HEK293 (cell line): Measurements from ENCODE around the gene NUP54.

Experiments
- GLI4 ChIP-seq: fragments of 450-650 bp; formaldehyde crosslinking; IDR thresholded peaks from 2 replicates; pipeline ENCODE4 v1.5.1; 2016; ENCODE audit warnings: missing biosample characterization, missing genetic modification characterization
- GLIS1 ChIP-seq: fragments of 450-650 bp; formaldehyde crosslinking; IDR thresholded peaks from 2 replicates; pipeline ENCODE4 v1.5.1; 2016; ENCODE audit warnings: missing biosample characterization, missing genetic modification characterization
- GLIS2 ChIP-seq: fragments of 450-650 bp; formaldehyde crosslinking; IDR thresholded peaks from 2 replicates; pipeline ENCODE4 v1.5.1; 2016; ENCODE audit warnings: missing biosample characterization, missing genetic modification characterization
- MYNN ChIP-seq: fragments of 450-650 bp; formaldehyde crosslinking; IDR thresholded peaks from 2 replicates; pipeline ENCODE4 v1.5.1; 2016; ENCODE audit warnings: missing biosample characterization, missing genetic modification characterization, borderline replicate concordance
- PATZ1 ChIP-seq: fragments of 450-650 bp; formaldehyde crosslinking; IDR thresholded peaks from 2 replicates; pipeline ENCODE4 v1.5.1; 2016; ENCODE audit warnings: missing biosample characterization, missing genetic modification characterization
- PBX3 ChIP-seq: sonication (generic); formaldehyde crosslinking; IDR thresholded peaks from 2 replicates; pipeline ENCODE4 v1.8.1; 2022; ENCODE audit warnings: mild to moderate bottlenecking, moderate library complexity, missing genetic modification reagents
- PRDM1 ChIP-seq: fragments of 450-650 bp; formaldehyde crosslinking; IDR thresholded peaks from 2 replicates; pipeline ENCODE4; 2016; ENCODE audit warnings: missing biosample characterization, missing genetic modification characterization
- PRDM4 ChIP-seq: fragments of 450-650 bp; formaldehyde crosslinking; IDR thresholded peaks from 2 replicates; pipeline ENCODE4 v1.5.1; 2017; ENCODE audit warnings: missing biosample characterization, missing genetic modification characterization
- REPIN1 ChIP-seq: fragments of 450-650 bp; formaldehyde crosslinking; IDR thresholded peaks from 2 replicates; pipeline ENCODE4 v1.5.1; 2017; ENCODE audit warnings: missing biosample characterization, missing genetic modification characterization, low read depth
- ZBTB11 ChIP-seq: fragments of 450-650 bp; formaldehyde crosslinking; conservative IDR thresholded peaks from 2 replicates; pipeline ENCODE4 v1.5.1; 2016; ENCODE audit warnings: low read depth, missing biosample characterization, missing genetic modification characterization
- ZBTB8A ChIP-seq: fragments of 450-650 bp; formaldehyde crosslinking; IDR thresholded peaks from 2 replicates; pipeline ENCODE4 v1.5.1; 2016; ENCODE audit warnings: missing biosample characterization, missing genetic modification characterization
- ZIC2 ChIP-seq: fragments of 450-650 bp; formaldehyde crosslinking; IDR thresholded peaks from 2 replicates; pipeline ENCODE4 v1.5.1; 2016; ENCODE audit warnings: missing biosample characterization, missing genetic modification characterization
- ZNF184 ChIP-seq: fragments of 450-650 bp; IDR thresholded peaks from 2 replicates; pipeline ENCODE4 v1.5.1; 2018; ENCODE audit warnings: missing biosample characterization, mild to moderate bottlenecking, missing genetic modification characterization
- ZNF23 ChIP-seq: fragments of 450-650 bp; formaldehyde crosslinking; IDR thresholded peaks from 2 replicates; pipeline ENCODE4 v1.5.1; 2016; ENCODE audit warnings: missing biosample characterization, missing genetic modification characterization, borderline replicate concordance
- ZNF26 ChIP-seq: fragments of 450-650 bp; formaldehyde crosslinking; IDR thresholded peaks from 2 replicates; pipeline ENCODE4 v1.5.1; 2016; ENCODE audit warnings: missing biosample characterization, missing genetic modification characterization
- ZNF280C ChIP-seq: fragments of 450-650 bp; formaldehyde crosslinking; IDR thresholded peaks from 2 replicates; pipeline ENCODE4 v1.5.1; 2016; ENCODE audit warnings: missing biosample characterization, missing genetic modification characterization
- ZNF335 ChIP-seq: fragments of 450-650 bp; formaldehyde crosslinking; conservative IDR thresholded peaks from 2 replicates; pipeline ENCODE4 v1.5.1; 2016; ENCODE audit warnings: missing biosample characterization, missing genetic modification characterization
- ZNF341 ChIP-seq: fragments of 450-650 bp; formaldehyde crosslinking; IDR thresholded peaks from 2 replicates; pipeline ENCODE4; 2016; ENCODE audit warnings: low read depth, missing biosample characterization, missing genetic modification characterization
- ZNF354C ChIP-seq: fragments of 450-650 bp; formaldehyde crosslinking; IDR thresholded peaks from 2 replicates; pipeline ENCODE4 v1.5.1; 2016; ENCODE audit warnings: missing biosample characterization, missing genetic modification characterization, low read depth, borderline replicate concordance
- ZNF362 ChIP-seq: fragments of 450-650 bp; formaldehyde crosslinking; IDR thresholded peaks from 2 replicates; pipeline ENCODE4 v1.5.1; 2016; ENCODE audit warnings: missing biosample characterization, missing genetic modification characterization
- ZNF510 ChIP-seq: fragments of 450-650 bp; formaldehyde crosslinking; IDR thresholded peaks from 2 replicates; pipeline ENCODE4 v1.5.1; 2018; ENCODE audit warnings: mild to moderate bottlenecking, missing genetic modification characterization, missing biosample characterization; ENCODE audit not compliant: insufficient replicate concordance
- ZNF624 ChIP-seq: fragments of 450-650 bp; formaldehyde crosslinking; IDR thresholded peaks from 2 replicates; pipeline ENCODE4 v1.5.1; 2017; ENCODE audit warnings: missing biosample characterization, missing genetic modification characterization
- ZSCAN18 ChIP-seq: fragments of 450-650 bp; formaldehyde crosslinking; IDR thresholded peaks from 2 replicates; pipeline ENCODE4 v1.5.1; 2016; ENCODE audit warnings: missing biosample characterization, missing genetic modification characterization

The NUP54 gene

GRCh38 chr4:76147454-76148141 is 599 bp downstream of the NUP54 start (continued):
- TF ChIP-seq GLI4 (tag by site-specific recombination) (no peak), ZNF354C (tag by site-specific recombination) (no peak), ZNF510 (tag by site-specific recombination) (no peak), PRDM1 (peak; percentile 86), ZBTB8A (tag by site-specific recombination) (no peak), ZNF280C (tag by site-specific recombination) (no peak), ZNF184 (tag by site-specific recombination) (no peak), MYNN (tag by site-specific recombination) (no peak), PATZ1 (tag by site-specific recombination) (peak; percentile 59), ZBTB11 (no peak), ZNF341 (tag by site-specific recombination) (peak; percentile 51), GLIS1 (tag by site-specific recombination) (peak; percentile 93), ZIC2 (tag by site-specific recombination) (peak; percentile 77), PBX3 (CRISPR knock-in tag) (no peak), ZNF23 (tag by site-specific recombination) (no peak), ZNF26 (tag by site-specific recombination) (no peak), ZNF362 (tag by site-specific recombination) (no peak), ZSCAN18 (no peak), GLIS2 (tag by site-specific recombination) (peak; percentile 88), REPIN1 (no peak), ZNF335 (tag by site-specific recombination) (peak; percentile 8; the same call in 1 of the 2 replicates), PRDM4 (tag by site-specific recombination) (peak; percentile 87), ZNF624 (tag by site-specific recombination) (no peak)
